T1000 (cell line): ENCODE data around the gene RAD51D.
"Not testable (repeated sequence)": the region's sequence is repeated elsewhere in the genome, so short reads cannot be mapped to it uniquely, and the experiment has no call there.

Source experiments
- DNase-seq: peaks from one replicate; lab custom pipeline; 2025; ENCODE audit warnings: mixed read lengths; lab: John Stamatoyannopoulos, UW

RAD51D gene

GRCh38 chr17:35141681-35142466 is 22.2 kb upstream of the RAD51D start, which contains the start of gene NLE1:
TSS of gene NLE1 (minus strand) at chr17:35142303. CDS start at chr17:35142275, 28 bp downstream.
- peak; percentile 81 for DNase-seq

GRCh38 chr17:35138218-35138617 is 18.6 kb upstream of the RAD51D start:
- DNase-seq = no peak

GRCh38 chr17:35135322-35135721 is 15.7 kb upstream of the RAD51D start:
- no peak for DNase-seq

- DNase-seq = no peak
These were observed 13.3 kb upstream of the RAD51D start for GRCh38 chr17:35132816-35133550.

- no peak for DNase-seq
These were observed 12.4 kb upstream of the RAD51D start for GRCh38 chr17:35132099-35132498.

- DNase-seq = no peak
These were observed 10.7 kb upstream of the RAD51D start for GRCh38 chr17:35130392-35130791.

GRCh38 chr17:35129973-35130351 is 10.3 kb upstream of the RAD51D start:
- DNase-seq = no peak

- DNase-seq = no peak
These were observed 9.7 kb upstream of the RAD51D start for GRCh38 chr17:35129154-35129972.

GRCh38 chr17:35127751-35128514 is 8.3 kb upstream of the RAD51D start:
- no peak for DNase-seq

- no peak for DNase-seq
These were observed 1.7 kb upstream of the RAD51D start, which contains the start of gene FNDC8 for GRCh38 chr17:35121315-35121714. TSS of gene FNDC8 (plus strand) at chr17:35121615. CDS start at chr17:35121694, 79 bp downstream.

- DNase-seq = no peak
These were observed 1.7 kb downstream of the RAD51D start for GRCh38 chr17:35117984-35118383.

- no peak for DNase-seq
These were observed 2.8 kb downstream of the RAD51D start for GRCh38 chr17:35116845-35117244.

- DNase-seq = not testable (repeated sequence)
These were observed 8.9 kb downstream of the RAD51D start for GRCh38 chr17:35110791-35111190.

GRCh38 chr17:35104844-35105450 is 14.7 kb downstream of the RAD51D start:
- DNase-seq = no peak

GRCh38 chr17:35103271-35103670 is 16.4 kb downstream of the RAD51D start:
- no peak for DNase-seq

- no peak for DNase-seq
These were observed 17.9 kb downstream of the RAD51D start for GRCh38 chr17:35101725-35102124.

- DNase-seq = no peak
These were observed 18.6 kb downstream of the RAD51D start for GRCh38 chr17:35101036-35101435.

- DNase-seq = no peak
These were observed 19.8 kb downstream of the RAD51D start for GRCh38 chr17:35099908-35100307.

- DNase-seq = no peak
These were observed 21.9 kb downstream of the RAD51D start for GRCh38 chr17:35097776-35098175.

GRCh38 chr17:35095741-35096140 is 23.9 kb downstream of the RAD51D start:
- no peak for DNase-seq

GRCh38 chr17:35094902-35095301 is 24.8 kb downstream of the RAD51D start:
- DNase-seq = peak; percentile 36
